Measurements from ENCODE around the gene TTC28. TPM values are rescaled to one million over a fixed set of nuclear protein-coding genes. Genes with fewer than 3 reads are reported as not detected.

TTC28 gene
- total RNA-seq, 1 donor from 2014 or later, result 10.4 TPM

GRCh38 chr22:28014211-28015045, 665.2 kb downstream of the TTC28 start:
- no peak for DNase-seq (ENCODE audit: missing footprints)
- ATAC-seq, result no peak
- intact Hi-C loops (cut with DNase I), result no loop called here

GRCh38 chr22:28013611-28014010, 666.0 kb downstream of the TTC28 start:
- intact Hi-C loops (cut with DNase I), result no loop called here
- DNase-seq (ENCODE audit: missing footprints) (no peak), ATAC-seq (no peak)

GRCh38 chr22:28012832-28013460, 666.7 kb downstream of the TTC28 start:
- no peak for ATAC-seq
- intact Hi-C loops (cut with DNase I), result no loop called here
- no peak for DNase-seq (ENCODE audit: missing footprints)

- ATAC-seq, result peak; percentile 63
- intact Hi-C loops (cut with DNase I), result loop anchor here (1.0 to 10.0 kb wide), 2 partner anchors 128 to 1255 kb away; no protein-coding TSS in a partner anchor
- peak; percentile 85 for DNase-seq (ENCODE audit: missing footprints)
Measured at GRCh38 chr22:28009272-28009827, 670.3 kb downstream of the TTC28 start.

- DNase-seq (ENCODE audit: missing footprints) (no peak), ATAC-seq (no peak)
- intact Hi-C loops (cut with DNase I), result loop anchor here (1.0 to 10.0 kb wide), 2 partner anchors 127 to 1254 kb away; no protein-coding TSS in a partner anchor
Measured at GRCh38 chr22:28008649-28009048, 671.0 kb downstream of the TTC28 start.

- ATAC-seq (no peak), DNase-seq (ENCODE audit: missing footprints) (no peak)
- intact Hi-C loops (cut with DNase I), result loop anchor here (10.0 kb wide), 1 partner anchor 1253 kb away; no protein-coding TSS in a partner anchor
Measured at GRCh38 chr22:28008056-28008455, 671.6 kb downstream of the TTC28 start.

GRCh38 chr22:28006271-28006670, 673.4 kb downstream of the TTC28 start:
- intact Hi-C loops (cut with DNase I), result loop anchor here (10.0 kb wide), 1 partner anchor 1251 kb away; no protein-coding TSS in a partner anchor
- ATAC-seq (no peak), DNase-seq (ENCODE audit: missing footprints) (no peak)

GRCh38 chr22:28005513-28005912, 674.1 kb downstream of the TTC28 start:
- ATAC-seq (peak; percentile 82), DNase-seq (ENCODE audit: missing footprints) (no peak)
- intact Hi-C loops (cut with DNase I), result loop anchor here (10.0 kb wide), 1 partner anchor 1251 kb away; no protein-coding TSS in a partner anchor

- DNase-seq (ENCODE audit: missing footprints), result no peak
- ATAC-seq, result no peak
- intact Hi-C loops (cut with DNase I), result loop anchor here (10.0 kb wide), 1 partner anchor 1249 kb away; no protein-coding TSS in a partner anchor
Measured at GRCh38 chr22:28004021-28004420, 675.6 kb downstream of the TTC28 start.

GRCh38 chr22:28002863-28003565, 676.6 kb downstream of the TTC28 start:
- no peak for ATAC-seq
- intact Hi-C loops (cut with DNase I), result loop anchor here (10.0 kb wide), 1 partner anchor 1248 kb away; no protein-coding TSS in a partner anchor
- no peak for DNase-seq (ENCODE audit: missing footprints)

GRCh38 chr22:28002181-28002700, 677.4 kb downstream of the TTC28 start:
- DNase-seq (ENCODE audit: missing footprints), result no peak
- intact Hi-C loops (cut with DNase I), result loop anchor here (10.0 kb wide), 1 partner anchor 1247 kb away; no protein-coding TSS in a partner anchor
- no peak for ATAC-seq

- ATAC-seq, result no peak
- intact Hi-C loops (cut with DNase I), result loop anchor here (10.0 kb wide), 1 partner anchor 1247 kb away; no protein-coding TSS in a partner anchor
- DNase-seq (ENCODE audit: missing footprints), result no peak
Measured at GRCh38 chr22:28001171-28001835, 678.3 kb downstream of the TTC28 start.

GRCh38 chr22:28000361-28000760, 679.3 kb downstream of the TTC28 start:
- no peak for ATAC-seq
- DNase-seq (ENCODE audit: missing footprints), result no peak
- intact Hi-C loops (cut with DNase I), result loop anchor here (10.0 kb wide), 1 partner anchor 1246 kb away; no protein-coding TSS in a partner anchor

- no peak for ATAC-seq
- DNase-seq (ENCODE audit: missing footprints), result no peak
Measured at GRCh38 chr22:27999876-28000275, 679.8 kb downstream of the TTC28 start.

GRCh38 chr22:27998511-27999410, 680.9 kb downstream of the TTC28 start:
- intact Hi-C loops (cut with DNase I), result no loop called here
- no peak for ATAC-seq
- no peak for DNase-seq (ENCODE audit: missing footprints)

More at GRCh38 chr22:27999876-28000275, 679.8 kb downstream of the TTC28 start:
- intact Hi-C loops (cut with DNase I), result loop anchor here (10.0 kb wide), 1 partner anchor 1245 kb away; no protein-coding TSS in a partner anchor

- no peak for DNase-seq (ENCODE audit: missing footprints)
- intact Hi-C loops (cut with DNase I), result no loop called here
- no peak for ATAC-seq
Measured at GRCh38 chr22:27997538-27997937, 682.1 kb downstream of the TTC28 start.

GRCh38 chr22:27996981-27997380, 682.7 kb downstream of the TTC28 start:
- no peak for ATAC-seq
- DNase-seq (ENCODE audit: missing footprints), result no peak
- intact Hi-C loops (cut with DNase I), result no loop called here

Measured in Right ventricle myocardium inferior (tissue), 1 donor.